Calu3 (cell line): ENCODE results near the gene VPS52. TPM values are rescaled to one million over a fixed set of nuclear protein-coding genes. Genes with fewer than 3 reads are reported as not detected.
"Not testable (repeated sequence)": the region's sequence is repeated elsewhere in the genome, so short reads cannot be mapped to it uniquely, and the experiment has no call there.

Source experiments
- BruUV-seq: library from RNA; stranded (reverse); fragments of 400-500 nt; replicated peaks from 2 replicates; lab custom pipeline; 2021; lab: Mats Ljungman, UMichigan
- CTCF ChIA-PET: fragments of 300-600 bp; sonication (Branson Sonifier 250); formaldehyde crosslinking; loops from one replicate; lab custom pipeline; 2022; ENCODE audit warnings: antibody characterized with exemption; lab: Charles Lee
- DNase-seq: peaks from one replicate; pipeline ENCODE4 v3.0.0; 2022
- H3K27ac Mint-ChIP-seq: one replicate; pipeline ENCODE4 v1.8.0; 2022; ENCODE audit warnings: mixed read lengths; ENCODE audit not compliant: unreplicated experiment
- H3K27me3 Mint-ChIP-seq: one replicate; pipeline ENCODE4 v1.8.0; 2022; ENCODE audit warnings: mixed read lengths; ENCODE audit not compliant: unreplicated experiment
- H3K36me3 Mint-ChIP-seq: one replicate; pipeline ENCODE4 v1.8.0; 2022; ENCODE audit warnings: mild to moderate bottlenecking, moderate library complexity, mixed read lengths; ENCODE audit not compliant: insufficient read depth, unreplicated experiment
- H3K4me1 Mint-ChIP-seq: one replicate; pipeline ENCODE4 v1.8.0; 2022; ENCODE audit warnings: mild to moderate bottlenecking, low read depth, mixed read lengths; ENCODE audit not compliant: unreplicated experiment
- H3K4me3 Mint-ChIP-seq: one replicate; pipeline ENCODE4 v1.8.0; 2022; ENCODE audit warnings: mild to moderate bottlenecking, low read depth, moderate library complexity, mixed read lengths; ENCODE audit not compliant: unreplicated experiment
- H3K9me3 Mint-ChIP-seq: one replicate; pipeline ENCODE4 v1.8.0; 2022; ENCODE audit warnings: low read depth, mixed read lengths; ENCODE audit not compliant: unreplicated experiment
- intact Hi-C: fragments of 100-400 bp; cut with micrococcal nuclease; formaldehyde crosslinking; loops from one replicate; pipeline ENCODE4 v1.10.0; 2022; ENCODE audit not compliant: unreplicated experiment
- total RNA-seq: library from RNA; stranded (reverse); gene quantifications from 2 replicates; pipeline ENCODE4 v1.2.3, GENCODE V29; 2022
- TF ChIP-seq, protein P1 (sequence below): fragments of 200-600 bp; IDR thresholded peaks from one replicate; pipeline ENCODE4 v1.8.0; 2022; ENCODE audit warnings: antibody characterized with exemption; ENCODE audit not compliant: unreplicated experiment

Gene VPS52
- total RNA-seq, 1 experiment from 2014 or later: 99.7 TPM

DNA sequence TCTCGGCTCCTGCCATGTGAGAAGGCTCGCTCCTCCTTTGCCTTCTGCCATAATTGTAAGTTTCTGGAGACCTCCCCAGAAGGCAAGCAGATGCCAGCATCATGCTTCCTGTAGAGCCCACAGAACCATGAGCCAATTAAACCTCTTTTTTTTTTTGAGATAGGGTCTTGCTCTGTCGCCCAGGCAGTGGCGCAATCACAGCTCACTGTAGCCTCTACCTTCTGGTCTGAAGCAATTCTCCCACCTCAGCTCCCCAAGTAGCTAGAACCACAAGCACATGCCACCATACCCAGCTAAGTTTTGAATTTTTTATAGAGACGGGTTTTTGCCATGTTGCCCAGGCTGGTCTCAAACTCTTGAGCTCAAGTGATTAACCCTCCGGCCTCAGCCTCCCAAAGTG lies 34.8 kb downstream of the VPS52 start:
- H3K4me1 Mint-ChIP-seq: peaks cover 6% of the 10 kb centered on the region
- H3K9me3 Mint-ChIP-seq: no peaks in the 10 kb centered on the region
- TF ChIP-seq, protein P1, sequence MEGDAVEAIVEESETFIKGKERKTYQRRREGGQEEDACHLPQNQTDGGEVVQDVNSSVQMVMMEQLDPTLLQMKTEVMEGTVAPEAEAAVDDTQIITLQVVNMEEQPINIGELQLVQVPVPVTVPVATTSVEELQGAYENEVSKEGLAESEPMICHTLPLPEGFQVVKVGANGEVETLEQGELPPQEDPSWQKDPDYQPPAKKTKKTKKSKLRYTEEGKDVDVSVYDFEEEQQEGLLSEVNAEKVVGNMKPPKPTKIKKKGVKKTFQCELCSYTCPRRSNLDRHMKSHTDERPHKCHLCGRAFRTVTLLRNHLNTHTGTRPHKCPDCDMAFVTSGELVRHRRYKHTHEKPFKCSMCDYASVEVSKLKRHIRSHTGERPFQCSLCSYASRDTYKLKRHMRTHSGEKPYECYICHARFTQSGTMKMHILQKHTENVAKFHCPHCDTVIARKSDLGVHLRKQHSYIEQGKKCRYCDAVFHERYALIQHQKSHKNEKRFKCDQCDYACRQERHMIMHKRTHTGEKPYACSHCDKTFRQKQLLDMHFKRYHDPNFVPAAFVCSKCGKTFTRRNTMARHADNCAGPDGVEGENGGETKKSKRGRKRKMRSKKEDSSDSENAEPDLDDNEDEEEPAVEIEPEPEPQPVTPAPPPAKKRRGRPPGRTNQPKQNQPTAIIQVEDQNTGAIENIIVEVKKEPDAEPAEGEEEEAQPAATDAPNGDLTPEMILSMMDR: no peak
- H3K4me3 Mint-ChIP-seq: no peak overlapping the region
- peaks cover 87% of the 10 kb centered on the region for H3K27me3 Mint-ChIP-seq
- H3K36me3 Mint-ChIP-seq: no peaks in the 10 kb centered on the region
- CTCF ChIA-PET: interaction anchor here (1.4 kb wide), 1 partner anchor 11 kb away, joined by 4 read pairs; no protein-coding TSS in a partner anchor
- no peak overlapping the region for H3K27ac Mint-ChIP-seq
- DNase-seq: no peak
- intact Hi-C loops: no loop called here
- no TSS peak for BruUV-seq

DNA sequence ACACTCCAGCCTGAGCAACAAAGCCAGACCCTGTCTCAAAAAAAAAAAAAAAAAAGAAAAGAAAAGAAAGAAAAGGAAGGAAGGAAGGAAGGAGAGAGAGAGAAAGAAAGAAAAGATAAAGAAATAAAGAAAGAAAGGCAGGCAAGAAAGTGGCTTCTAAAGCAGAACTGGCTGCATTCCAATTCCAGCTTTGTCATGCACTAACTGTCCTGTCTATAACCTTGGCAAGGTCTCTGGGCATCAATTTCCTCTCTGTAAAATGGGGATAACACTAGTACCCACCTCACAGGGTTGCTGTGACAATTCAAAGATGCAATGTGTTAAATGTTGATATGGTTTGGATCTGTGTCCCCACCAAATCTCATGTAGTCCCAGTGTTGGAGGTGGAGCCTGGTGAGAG lies 35.3 kb downstream of the VPS52 start:
- TF ChIP-seq, protein P1: no peak
- intact Hi-C loops: no loop called here
- BruUV-seq: no TSS peak
- Mint-ChIP-seq H3K4me3 (no peak overlapping the region), H3K36me3 (no peaks in the 10 kb centered on the region), H3K27me3 (peaks cover 87% of the 10 kb centered on the region), H3K4me1 (peaks cover 10% of the 10 kb centered on the region), H3K9me3 (no peaks in the 10 kb centered on the region), H3K27ac (no peak overlapping the region)
- no peak for DNase-seq
- CTCF ChIA-PET: interaction anchor here (0.6 to 1.4 kb wide), 2 partner anchors 12 to 1347 kb away, joined by 3 to 4 read pairs; no protein-coding TSS in a partner anchor

DNA sequence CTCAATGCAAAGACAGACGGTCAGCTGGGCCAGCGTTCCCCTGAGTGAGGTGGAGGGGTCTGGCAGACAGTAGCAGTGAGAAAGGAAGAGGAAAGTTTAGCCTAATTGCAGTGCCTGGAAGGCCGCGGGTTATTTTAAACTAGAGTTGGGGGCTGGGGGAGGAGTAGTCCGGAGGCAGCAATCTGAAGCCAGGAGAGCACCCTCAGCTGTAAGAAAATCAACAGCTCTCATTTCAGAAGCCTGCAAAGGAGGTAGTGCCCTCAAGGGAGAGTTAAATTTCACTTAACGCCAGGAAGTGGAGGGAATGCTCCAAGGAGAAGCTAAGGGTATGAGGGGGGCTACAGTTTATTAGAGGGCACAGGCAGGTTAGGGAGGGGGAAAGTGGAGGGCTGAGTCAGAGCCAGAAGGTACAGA lies 36.4 kb downstream of the VPS52 start:
- no peak for DNase-seq
- peaks cover 86% of the 10 kb centered on the region for H3K27me3 Mint-ChIP-seq
- H3K36me3 Mint-ChIP-seq: no peaks in the 10 kb centered on the region
- H3K27ac Mint-ChIP-seq: no peak overlapping the region
- no peaks in the 10 kb centered on the region for H3K9me3 Mint-ChIP-seq
- intact Hi-C loops: no loop called here
- peaks cover 14% of the 10 kb centered on the region for H3K4me1 Mint-ChIP-seq
- CTCF ChIA-PET: interaction anchor here (0.7 kb wide), 1 partner anchor 13 kb away, joined by 3 read pairs; no protein-coding TSS in a partner anchor
- BruUV-seq: no TSS peak
- H3K4me3 Mint-ChIP-seq: no peak overlapping the region
- TF ChIP-seq, protein P1: no peak

DNA sequence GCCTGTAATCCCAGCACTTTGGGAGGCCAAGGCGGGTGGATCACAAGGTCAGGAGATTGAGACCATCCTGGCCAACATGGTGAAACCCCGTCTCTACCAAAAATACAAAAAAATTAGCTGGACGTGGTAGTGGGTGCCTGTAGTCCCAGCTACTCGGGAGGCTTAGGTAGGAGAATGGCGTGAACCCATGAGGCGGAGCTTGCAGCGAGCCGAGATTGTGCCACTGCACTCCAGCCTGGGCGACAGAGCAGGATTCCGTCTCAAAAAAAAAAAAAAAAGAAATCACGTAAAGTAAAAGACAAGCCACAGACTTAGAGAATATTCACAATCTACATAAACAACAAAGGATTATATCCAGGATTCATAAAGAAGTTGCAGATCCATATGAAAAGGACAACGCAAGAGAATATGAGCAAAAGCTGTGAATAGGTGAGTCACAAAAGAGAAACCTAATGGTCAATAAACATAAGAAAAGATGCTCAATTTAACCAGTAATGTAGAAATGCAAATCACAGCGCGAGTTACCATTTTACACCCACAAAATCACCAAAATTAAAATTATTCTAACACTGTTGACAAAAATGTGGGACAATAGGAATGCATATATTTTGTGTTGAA lies 45.1 kb downstream of the VPS52 start:
- H3K27ac Mint-ChIP-seq, H3K36me3 Mint-ChIP-seq, intact Hi-C loops, H3K4me3 Mint-ChIP-seq, CTCF ChIA-PET, H3K4me1 Mint-ChIP-seq, H3K9me3 Mint-ChIP-seq, BruUV-seq, DNase-seq: not testable (repeated sequence)
- H3K27me3 Mint-ChIP-seq: peaks cover 75% of the 10 kb centered on the region

DNA sequence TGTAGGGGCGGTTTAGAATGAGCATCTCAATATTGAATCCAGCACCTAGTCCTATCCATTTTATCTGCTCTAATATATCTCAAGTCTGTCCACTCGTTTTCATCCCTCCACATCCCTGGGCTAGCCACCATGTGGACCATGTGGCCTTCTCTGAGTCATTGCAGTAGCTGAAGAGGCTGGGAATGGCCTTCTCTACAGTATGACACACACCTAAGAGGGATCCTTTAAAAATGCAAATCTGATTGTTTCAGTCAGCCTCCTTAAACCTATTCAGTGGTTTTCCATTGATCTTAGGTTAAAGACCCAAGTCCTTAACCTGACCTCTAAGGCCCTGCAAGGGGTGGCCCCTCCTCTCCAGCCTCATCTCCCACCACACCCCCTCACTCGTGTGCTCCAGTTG lies 54.0 kb downstream of the VPS52 start:
- Mint-ChIP-seq H3K4me1 (peaks cover 12% of the 10 kb centered on the region), H3K27me3 (peaks cover 97% of the 10 kb centered on the region), H3K4me3 (no peak overlapping the region), H3K36me3 (peaks cover 17% of the 10 kb centered on the region), H3K27ac (no peak overlapping the region), H3K9me3 (no peaks in the 10 kb centered on the region)
- intact Hi-C loops: no loop called here
- no peak for DNase-seq
- TF ChIP-seq, protein P1: no peak
- no TSS peak for BruUV-seq
- CTCF ChIA-PET: interaction anchor here (0.5 to 1.5 kb wide), 2 partner anchors 31 to 532 kb away, joined by 3 to 7 read pairs; no protein-coding TSS in a partner anchor
